A549 (cell line): ENCODE measurements around the gene SLC11A1. TPM values are rescaled to one million over a fixed set of nuclear protein-coding genes. Genes with fewer than 3 reads are reported as not detected.
A peak's percentile ranks its signal among the peaks of the same experiment; 100 is the strongest.

Experiments
- ATAC-seq, 2 experiments: fragments of 200-7000 bp in 1 of 2; fragments of >200 bp in 1 of 2; cut with Nextera tagmentation in 1 of 2; cut with Tn5 transposase in 1 of 2; 3 replicates each; pipeline versions ENCODE4 v1.8.0 to v1.9.1; 2018 to 2020; ENCODE audit warnings: mild to moderate bottlenecking in 1 of 2, moderate library complexity in 1 of 2
- CTCF ChIA-PET: fragments of 300-600 bp; sonication (Branson Sonifier 250); formaldehyde crosslinking; extraction: SDS; loops from one replicate; lab custom pipeline; 2021; ENCODE audit warnings: antibody characterized with exemption, inconsistent platforms; lab: Yijun Ruan, JAX
- POLR2A ChIA-PET: fragments of 350-600 bp; formaldehyde crosslinking; extraction: SDS; loops from one replicate; lab custom pipeline; 2021; ENCODE audit warnings: antibody characterized with exemption, inconsistent platforms; lab: Yijun Ruan, JAX
- DNase-seq, 2 experiments: peaks; one replicate each; pipeline versions ENCODE4 v3.0.0 to v3.0.0-alpha.2; 2011 to 2016; ENCODE audit warnings: low read depth in 1 of 2, low spot score in 1 of 2
- FAIRE-seq: peaks from 2 replicates; lab custom pipeline; 2011; peaks lifted over from hg19 to GRCh38; lab: Jason Lieb, UNC
- H3K27ac ChIP-seq, 2 experiments: fragments of >200 bp; sonication (Bioruptor Twin); formaldehyde crosslinking; 3 replicates each; pipeline ENCODE4 v1.5.1; 2016 to 2017
- H3K4me1 ChIP-seq: fragments of >200 bp; sonication (Bioruptor Twin); formaldehyde crosslinking; 3 replicates; pipeline ENCODE4 v1.6.1; 2016
- H3K4me2 ChIP-seq: fragments of >200 bp; sonication (Bioruptor Twin); formaldehyde crosslinking; 3 replicates; pipeline ENCODE4 v1.6.1; 2016
- H3K4me3 ChIP-seq: fragments of >200 bp; sonication (Bioruptor Twin); formaldehyde crosslinking; 3 replicates; pipeline ENCODE4 v1.5.1; 2016
- H3K9me3 ChIP-seq: fragments of >200 bp; sonication (Bioruptor Twin); formaldehyde crosslinking; 3 replicates; pipeline ENCODE4 v1.6.1; 2016
- CHD2 ChIP-seq: fragments of 150-350 bp; IDR thresholded peaks from 2 replicates; pipeline ENCODE4 v1.6.1; 2014; ENCODE audit warnings: low read length; ENCODE audit not compliant: partially characterized antibody
- CHD4 ChIP-seq: fragments of 200-600 bp; sonication (generic); IDR thresholded peaks from 2 replicates; pipeline ENCODE4 v1.6.1; 2016; ENCODE audit warnings: antibody characterized with exemption, mild to moderate bottlenecking, borderline replicate concordance
- EHF ChIP-seq: fragments of 250-450 bp; sonication (Bioruptor Pico); IDR thresholded peaks from 2 replicates; pipeline ENCODE4 v1.5.0; 2020; ENCODE audit warnings: mild to moderate bottlenecking
- FOSL2 ChIP-seq, 2 experiments: fragments of 450-650 bp in 1 of 2; fragments of >200 bp in 1 of 2; sonication (Bioruptor Twin) in 1 of 2; formaldehyde crosslinking; IDR thresholded peaks; 2 replicates each; pipeline versions ENCODE4 v1.5.0 to v1.6.1; 2016 to 2020; ENCODE audit warnings: mild to moderate bottlenecking in 1 of 2, moderate library complexity in 1 of 2
- FOXS1 ChIP-seq: fragments of 250-450 bp; sonication (Bioruptor Pico); IDR thresholded peaks from 2 replicates; pipeline ENCODE4 v1.5.0; 2020; ENCODE audit warnings: mild to moderate bottlenecking, moderate library complexity
- HDAC2 ChIP-seq: fragments of 200-600 bp; sonication (generic); IDR thresholded peaks from 2 replicates; pipeline ENCODE4 v1.6.1; 2016
- HOXA7 ChIP-seq: fragments of 250-450 bp; sonication (Bioruptor Pico); IDR thresholded peaks from 2 replicates; pipeline ENCODE4 v1.5.0; 2020; ENCODE audit warnings: mild to moderate bottlenecking, moderate library complexity
- JUN ChIP-seq, 2 experiments: fragments of >200 bp; sonication (Bioruptor Twin); formaldehyde crosslinking; IDR thresholded peaks; 2 replicates in 1 of 2; 3 replicates in 1 of 2; pipeline ENCODE4 v1.6.1; 2016 to 2017
- MYC ChIP-seq: IDR thresholded peaks from 2 replicates; pipeline ENCODE4 v1.6.1; 2012; ENCODE audit warnings: mild to moderate bottlenecking, inconsistent platforms, low read length, improper control_type of control experiment, borderline replicate concordance
- NPAS2 ChIP-seq: fragments of 250-450 bp; sonication (Bioruptor Pico); IDR thresholded peaks from 2 replicates; pipeline ENCODE4 v1.8.0; 2022; ENCODE audit warnings: mild to moderate bottlenecking, moderate library complexity, borderline replicate concordance
- PHF8 ChIP-seq: fragments of 200-600 bp; sonication (generic); IDR thresholded peaks from 2 replicates; pipeline ENCODE4 v1.6.1; 2016; ENCODE audit warnings: low read depth, mild to moderate bottlenecking, antibody characterized with exemption, moderate library complexity, borderline replicate concordance
- POLR2A ChIP-seq: IDR thresholded peaks from 2 replicates; pipeline ENCODE4 v1.6.1; 2012; ENCODE audit warnings: mild to moderate bottlenecking, low read length
- RCOR1 ChIP-seq: fragments of 150-350 bp; IDR thresholded peaks from 2 replicates; pipeline ENCODE4 v1.6.1; 2014; ENCODE audit warnings: antibody characterized with exemption, low read length, low read depth
- RNF2 ChIP-seq: fragments of 200-600 bp; sonication (generic); IDR thresholded peaks from 2 replicates; pipeline ENCODE4 v1.6.1; 2016; ENCODE audit warnings: low read depth, mild to moderate bottlenecking, antibody characterized with exemption, moderate library complexity, borderline replicate concordance
- SMC3 ChIP-seq: fragments of >200 bp; sonication (Bioruptor Twin); formaldehyde crosslinking; IDR thresholded peaks from 3 replicates; pipeline ENCODE4 v1.6.1; 2018; ENCODE audit warnings: inconsistent platforms
- ZFP36 ChIP-seq: fragments of 450-650 bp; IDR thresholded peaks from 2 replicates; pipeline ENCODE4 v1.6.1; 2014; ENCODE audit warnings: borderline replicate concordance; ENCODE audit not compliant: partially characterized antibody
- whole genome bisulfite sequencing: methylation state at CpG from one replicate; pipeline ENCODE4 v1.1.6; 2017; ENCODE audit errors: missing lambda C conversion rate; 5-methylcytosine and 5-hydroxymethylcytosine counted together
- polyA plus RNA-seq, 4 experiments: library from polyadenylated mRNA; depleted of rRNA in 3 of 4; stranded (reverse); fragments of >200 nt; fragmentation: RNase III in 1 of 4; extraction: RNeasy Plus Mini Kit Qiagen cat#74134 plus additional on column Dnase treatment in 1 of 4; gene quantifications; 2 replicates in 3 of 4; 3 replicates in 1 of 4; pipeline ENCODE4 v1.2.3, GENCODE V29; 2011 to 2017
- TF ChIP-seq, protein P1 (sequence below): IDR thresholded peaks from 2 replicates; pipeline ENCODE4 v1.6.1; 2012; ENCODE audit warnings: low read depth, borderline replicate concordance
- TF ChIP-seq, protein P2 (sequence below): fragments of 250-450 bp; sonication (Bioruptor Pico); IDR thresholded peaks from 2 replicates; pipeline ENCODE4 v1.5.0; 2020; ENCODE audit warnings: low read depth, mild to moderate bottlenecking, moderate library complexity
- TF ChIP-seq, protein P3 (sequence below): fragments of 150-350 bp; IDR thresholded peaks from 2 replicates; pipeline ENCODE4 v1.6.1; 2014; ENCODE audit warnings: low read depth, mild to moderate bottlenecking, low read length
- TF ChIP-seq, protein P4 (sequence below): fragments of >200 bp; sonication (Bioruptor Twin); formaldehyde crosslinking; IDR thresholded peaks from 3 replicates; pipeline ENCODE4 v1.5.1; 2016
- TF ChIP-seq, protein P5 (sequence below): IDR thresholded peaks from 2 replicates; pipeline ENCODE4 v1.6.1; 2012
- TF ChIP-seq, protein P6 (sequence below): fragments of >200 bp; sonication (Bioruptor Twin); formaldehyde crosslinking; IDR thresholded peaks from 3 replicates; pipeline ENCODE4 v1.6.1; 2016

The SLC11A1 gene
- polyA plus RNA-seq, 2 of the 4 experiments (the other 2 are of a cell fraction): 0.18 to 0.52 TPM

DNA sequence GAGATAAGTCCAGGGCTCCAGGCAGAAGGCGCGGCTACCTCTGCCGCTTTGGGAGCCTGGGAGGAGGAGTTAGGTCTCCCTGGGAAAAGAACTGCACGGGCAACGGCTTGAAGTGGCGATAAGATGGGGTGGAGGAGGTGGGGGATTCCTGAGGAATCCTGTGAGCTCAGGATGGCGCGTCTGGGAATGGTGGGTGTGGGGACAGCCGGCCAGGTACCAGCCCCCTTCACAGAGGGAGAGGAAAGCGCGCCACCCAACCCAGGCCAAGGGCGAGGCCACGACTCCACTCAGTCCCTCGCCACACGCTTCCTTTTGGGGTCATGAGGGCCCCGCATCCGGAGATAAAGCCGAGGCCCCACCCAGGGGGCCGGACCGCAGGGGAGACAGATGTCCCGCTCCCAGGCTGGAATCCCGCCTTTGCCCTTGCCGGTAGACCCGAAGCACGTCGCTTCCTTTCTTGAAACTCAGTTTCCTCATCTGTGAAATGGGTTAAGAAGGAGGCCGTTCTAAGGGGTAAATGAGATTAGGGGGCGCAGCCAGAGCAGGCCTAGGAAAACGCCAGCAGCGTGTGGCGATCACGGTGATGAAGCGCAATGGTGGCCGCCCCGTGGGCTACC is 15.9 kb downstream of the SLC11A1 start (continued):
- TF ChIP-seq FOSL2 (IDR thresholded peaks at IDR 0.05) (no peak), FOSL2 (CRISPR knock-in tag; IDR thresholded peaks at IDR 0.05) (no peak), HDAC2 (peak; percentile 83), SMC3 (no peak), EHF (CRISPR knock-in tag) (no peak), ZFP36 (peak; percentile 4), RCOR1 (0 out of 2 replicates have a peak, but pooled peaks have one; percentile 76), POLR2A (peak; percentile 36), CHD2 (no peak), FOXS1 (CRISPR knock-in tag) (no peak), JUN (IDR thresholded peaks at IDR 0.05) (no peak; a peak in 2 of 5 replicates), PHF8 (no peak)
- TF ChIP-seq, protein P1, sequence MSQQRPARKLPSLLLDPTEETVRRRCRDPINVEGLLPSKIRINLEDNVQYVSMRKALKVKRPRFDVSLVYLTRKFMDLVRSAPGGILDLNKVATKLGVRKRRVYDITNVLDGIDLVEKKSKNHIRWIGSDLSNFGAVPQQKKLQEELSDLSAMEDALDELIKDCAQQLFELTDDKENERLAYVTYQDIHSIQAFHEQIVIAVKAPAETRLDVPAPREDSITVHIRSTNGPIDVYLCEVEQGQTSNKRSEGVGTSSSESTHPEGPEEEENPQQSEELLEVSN: peak; percentile 61; the same call in 1 of the 2 replicates
- TF ChIP-seq, protein P2, sequence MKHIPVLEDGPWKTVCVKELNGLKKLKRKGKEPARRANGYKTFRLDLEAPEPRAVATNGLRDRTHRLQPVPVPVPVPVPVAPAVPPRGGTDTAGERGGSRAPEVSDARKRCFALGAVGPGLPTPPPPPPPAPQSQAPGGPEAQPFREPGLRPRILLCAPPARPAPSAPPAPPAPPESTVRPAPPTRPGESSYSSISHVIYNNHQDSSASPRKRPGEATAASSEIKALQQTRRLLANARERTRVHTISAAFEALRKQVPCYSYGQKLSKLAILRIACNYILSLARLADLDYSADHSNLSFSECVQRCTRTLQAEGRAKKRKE (CRISPR knock-in tag): peak; percentile 40; the same call in 1 of the 2 replicates

DNA sequence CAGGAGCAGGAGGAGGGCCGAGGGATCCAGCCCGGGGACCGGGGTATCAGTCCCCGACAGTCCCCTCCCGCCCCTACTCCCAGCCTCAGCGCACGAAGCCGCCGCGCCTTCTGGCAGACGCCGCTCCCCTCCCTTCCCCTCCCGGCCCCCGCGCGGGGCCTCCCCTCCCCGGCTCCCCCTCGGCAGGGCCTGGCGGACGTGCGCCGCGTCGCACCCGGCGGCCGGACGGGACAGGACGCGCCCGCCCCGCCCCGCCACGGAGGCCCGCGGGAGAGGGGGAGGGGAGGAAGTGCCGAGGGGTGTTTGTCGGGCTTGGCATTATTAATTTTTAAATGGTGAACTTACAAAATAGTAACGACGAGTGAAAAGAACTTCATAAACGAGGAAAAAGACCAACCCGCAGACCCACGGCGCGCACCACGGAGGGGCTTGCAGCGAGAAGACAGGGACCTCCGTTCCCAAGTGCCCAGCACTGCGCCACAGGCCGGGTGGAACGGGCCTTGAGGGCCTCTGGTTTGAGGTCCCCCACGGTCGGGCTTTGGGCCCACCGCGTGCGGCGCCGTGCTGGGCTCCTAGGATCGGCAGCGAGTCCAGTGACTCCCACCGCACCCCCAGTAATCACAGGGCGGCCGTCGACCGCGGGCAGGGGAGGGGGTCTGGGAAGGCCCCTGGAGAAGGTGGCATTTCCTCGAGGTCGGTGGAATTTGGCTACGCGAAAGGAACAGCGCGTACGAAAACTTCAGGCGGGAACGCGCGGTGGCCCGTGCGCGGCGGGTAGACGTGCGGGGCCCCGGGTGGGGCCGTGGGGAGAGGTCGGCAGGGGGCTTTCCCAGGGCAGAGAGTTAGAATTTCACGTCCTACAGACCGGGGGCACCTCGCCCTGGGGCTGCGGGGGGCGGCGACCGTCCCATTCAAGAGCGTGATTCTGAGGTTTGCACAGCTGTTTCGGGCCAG is 16.6 kb downstream of the SLC11A1 start:
- Histone ChIP-seq H3K4me1 (peaks cover 39% of the 10 kb centered on the region), H3K4me3 (peak overlapping the region; percentile 94), H3K9me3 (no peaks in the 10 kb centered on the region), H3K27ac (peak overlapping the region; percentile 98 to 100), H3K4me2 (peak overlapping the region; percentile 90)
- ChIA-PET POLR2A (no interaction called here), CTCF (interaction anchor here (1.2 kb wide), 1 partner anchor 129 kb away, joined by 3 read pairs; the partner anchor contains the start of genes AAMP and PNKD)
- peak; percentile 74; the same call in 1 of the 2 replicates for TF ChIP-seq RNF2
- 0 out of 2 replicates have a peak, but pooled peaks have one; percentile 16 for TF ChIP-seq MYC
- no peak for TF ChIP-seq HOXA7 (CRISPR knock-in tag)
- TF ChIP-seq, protein P3, sequence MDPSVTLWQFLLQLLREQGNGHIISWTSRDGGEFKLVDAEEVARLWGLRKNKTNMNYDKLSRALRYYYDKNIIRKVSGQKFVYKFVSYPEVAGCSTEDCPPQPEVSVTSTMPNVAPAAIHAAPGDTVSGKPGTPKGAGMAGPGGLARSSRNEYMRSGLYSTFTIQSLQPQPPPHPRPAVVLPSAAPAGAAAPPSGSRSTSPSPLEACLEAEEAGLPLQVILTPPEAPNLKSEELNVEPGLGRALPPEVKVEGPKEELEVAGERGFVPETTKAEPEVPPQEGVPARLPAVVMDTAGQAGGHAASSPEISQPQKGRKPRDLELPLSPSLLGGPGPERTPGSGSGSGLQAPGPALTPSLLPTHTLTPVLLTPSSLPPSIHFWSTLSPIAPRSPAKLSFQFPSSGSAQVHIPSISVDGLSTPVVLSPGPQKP: no peak
- TF ChIP-seq, protein P1: peak; percentile 78
- TF ChIP-seq, protein P4, sequence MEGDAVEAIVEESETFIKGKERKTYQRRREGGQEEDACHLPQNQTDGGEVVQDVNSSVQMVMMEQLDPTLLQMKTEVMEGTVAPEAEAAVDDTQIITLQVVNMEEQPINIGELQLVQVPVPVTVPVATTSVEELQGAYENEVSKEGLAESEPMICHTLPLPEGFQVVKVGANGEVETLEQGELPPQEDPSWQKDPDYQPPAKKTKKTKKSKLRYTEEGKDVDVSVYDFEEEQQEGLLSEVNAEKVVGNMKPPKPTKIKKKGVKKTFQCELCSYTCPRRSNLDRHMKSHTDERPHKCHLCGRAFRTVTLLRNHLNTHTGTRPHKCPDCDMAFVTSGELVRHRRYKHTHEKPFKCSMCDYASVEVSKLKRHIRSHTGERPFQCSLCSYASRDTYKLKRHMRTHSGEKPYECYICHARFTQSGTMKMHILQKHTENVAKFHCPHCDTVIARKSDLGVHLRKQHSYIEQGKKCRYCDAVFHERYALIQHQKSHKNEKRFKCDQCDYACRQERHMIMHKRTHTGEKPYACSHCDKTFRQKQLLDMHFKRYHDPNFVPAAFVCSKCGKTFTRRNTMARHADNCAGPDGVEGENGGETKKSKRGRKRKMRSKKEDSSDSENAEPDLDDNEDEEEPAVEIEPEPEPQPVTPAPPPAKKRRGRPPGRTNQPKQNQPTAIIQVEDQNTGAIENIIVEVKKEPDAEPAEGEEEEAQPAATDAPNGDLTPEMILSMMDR: no peak
- TF ChIP-seq PHF8: peak; percentile 32
- TF ChIP-seq HDAC2: peak; percentile 82; the same call in 1 of the 2 replicates
- no peak for TF ChIP-seq NPAS2 (CRISPR knock-in tag)
- TF ChIP-seq, protein P5, sequence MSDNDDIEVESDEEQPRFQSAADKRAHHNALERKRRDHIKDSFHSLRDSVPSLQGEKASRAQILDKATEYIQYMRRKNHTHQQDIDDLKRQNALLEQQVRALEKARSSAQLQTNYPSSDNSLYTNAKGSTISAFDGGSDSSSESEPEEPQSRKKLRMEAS: peak; percentile 62; the same call in 1 of the 2 replicates
- peak; percentile 39; the same call in 1 of the 2 replicates for TF ChIP-seq CHD4
- TF ChIP-seq JUN (IDR thresholded peaks at IDR 0.05): peak in 1 of 2 experiments; percentile 69
- TF ChIP-seq, protein P6, sequence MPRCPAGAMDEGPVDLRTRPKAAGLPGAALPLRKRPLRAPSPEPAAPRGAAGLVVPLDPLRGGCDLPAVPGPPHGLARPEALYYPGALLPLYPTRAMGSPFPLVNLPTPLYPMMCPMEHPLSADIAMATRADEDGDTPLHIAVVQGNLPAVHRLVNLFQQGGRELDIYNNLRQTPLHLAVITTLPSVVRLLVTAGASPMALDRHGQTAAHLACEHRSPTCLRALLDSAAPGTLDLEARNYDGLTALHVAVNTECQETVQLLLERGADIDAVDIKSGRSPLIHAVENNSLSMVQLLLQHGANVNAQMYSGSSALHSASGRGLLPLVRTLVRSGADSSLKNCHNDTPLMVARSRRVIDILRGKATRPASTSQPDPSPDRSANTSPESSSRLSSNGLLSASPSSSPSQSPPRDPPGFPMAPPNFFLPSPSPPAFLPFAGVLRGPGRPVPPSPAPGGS: peak; percentile 17; the same call in 1 of the 3 replicates
- WGBS: 6% methylated on average over 55 of the region's 95 CpGs
- ATAC-seq (peak; percentile 13 to 14; a peak in 5 of 6 replicates), DNase-seq (peak; percentile 41 to 73), FAIRE-seq (no peak)
